ENCODE data around the gene BTLA.

DNA sequence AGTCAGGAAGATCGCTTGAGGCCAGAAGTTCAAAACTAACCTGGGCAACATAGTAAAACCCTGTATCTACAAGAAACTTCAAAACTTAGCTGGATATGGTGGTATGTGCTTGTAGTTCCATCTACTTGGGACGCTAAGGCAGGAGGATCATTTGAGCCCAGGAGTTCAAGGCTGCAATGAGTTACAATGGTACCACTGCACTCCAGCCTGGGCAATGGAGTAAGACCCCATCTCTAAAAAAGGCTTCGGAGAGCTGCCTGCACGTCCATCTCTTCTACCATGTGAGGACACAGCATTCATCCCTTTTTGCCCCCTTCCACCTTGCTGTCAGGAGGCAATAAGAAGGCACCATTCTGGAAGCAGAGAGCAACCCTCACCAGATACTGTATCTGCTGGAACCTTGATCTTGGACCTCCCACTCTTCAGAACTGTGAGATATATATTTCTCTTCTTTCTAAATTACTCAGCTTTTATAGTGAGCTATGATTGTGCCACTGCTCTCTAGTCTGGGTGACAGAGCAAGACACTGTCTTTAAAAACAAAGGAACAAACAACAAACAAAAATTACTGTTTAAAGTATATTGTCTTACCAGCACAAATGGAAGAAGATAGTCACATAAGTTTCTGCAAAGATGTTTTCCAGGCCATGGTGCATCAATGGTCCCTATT lies 4.2 kb upstream of the BTLA start:
- TF ChIP-seq, protein P1, sequence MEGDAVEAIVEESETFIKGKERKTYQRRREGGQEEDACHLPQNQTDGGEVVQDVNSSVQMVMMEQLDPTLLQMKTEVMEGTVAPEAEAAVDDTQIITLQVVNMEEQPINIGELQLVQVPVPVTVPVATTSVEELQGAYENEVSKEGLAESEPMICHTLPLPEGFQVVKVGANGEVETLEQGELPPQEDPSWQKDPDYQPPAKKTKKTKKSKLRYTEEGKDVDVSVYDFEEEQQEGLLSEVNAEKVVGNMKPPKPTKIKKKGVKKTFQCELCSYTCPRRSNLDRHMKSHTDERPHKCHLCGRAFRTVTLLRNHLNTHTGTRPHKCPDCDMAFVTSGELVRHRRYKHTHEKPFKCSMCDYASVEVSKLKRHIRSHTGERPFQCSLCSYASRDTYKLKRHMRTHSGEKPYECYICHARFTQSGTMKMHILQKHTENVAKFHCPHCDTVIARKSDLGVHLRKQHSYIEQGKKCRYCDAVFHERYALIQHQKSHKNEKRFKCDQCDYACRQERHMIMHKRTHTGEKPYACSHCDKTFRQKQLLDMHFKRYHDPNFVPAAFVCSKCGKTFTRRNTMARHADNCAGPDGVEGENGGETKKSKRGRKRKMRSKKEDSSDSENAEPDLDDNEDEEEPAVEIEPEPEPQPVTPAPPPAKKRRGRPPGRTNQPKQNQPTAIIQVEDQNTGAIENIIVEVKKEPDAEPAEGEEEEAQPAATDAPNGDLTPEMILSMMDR (IDR thresholded peaks at IDR 0.05), result no peak
- TF ChIP-seq EZH2 (IDR thresholded peaks at IDR 0.05), result no peak
